ENCODE measurements around the gene PROX2. TPM values are rescaled to one million over a fixed set of nuclear protein-coding genes. Genes with fewer than 3 reads are reported as not detected.

Gene PROX2
- total and polyA plus RNA-seq, 12 donors: 0.08 TPM; not detected in 11

DNA sequence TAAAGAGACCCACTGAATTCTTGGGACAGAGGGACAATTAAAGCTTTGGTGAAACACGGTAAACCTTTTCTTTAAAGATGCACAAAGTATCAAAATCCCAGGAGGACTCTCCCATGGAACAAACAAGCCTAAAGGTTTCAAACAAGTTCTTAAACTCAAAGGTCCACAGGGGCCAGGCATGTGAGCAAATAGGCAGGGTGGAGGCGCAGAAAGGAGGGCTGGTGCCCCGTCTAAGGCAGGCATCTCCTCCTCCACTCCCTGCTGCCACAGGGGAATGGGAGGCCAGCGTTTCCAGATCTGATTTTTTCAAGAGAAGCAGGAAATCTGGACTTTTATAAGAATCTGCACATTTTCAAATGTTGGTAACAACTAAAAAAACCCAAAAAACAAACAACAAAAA lies 39.5 kb upstream of the PROX2 start:
- intact Hi-C loops (cut with DNase I): loop anchor here in 1 of 2 donors (10.0 kb wide), 1 partner anchor 169 kb away; no protein-coding TSS in a partner anchor
- H3K27me3 ChIP-seq: no peaks in the 10 kb centered on the region
- TF ChIP-seq POLR2A (IDR thresholded peaks at IDR 0.05): no peak
- TF ChIP-seq, protein P1, sequence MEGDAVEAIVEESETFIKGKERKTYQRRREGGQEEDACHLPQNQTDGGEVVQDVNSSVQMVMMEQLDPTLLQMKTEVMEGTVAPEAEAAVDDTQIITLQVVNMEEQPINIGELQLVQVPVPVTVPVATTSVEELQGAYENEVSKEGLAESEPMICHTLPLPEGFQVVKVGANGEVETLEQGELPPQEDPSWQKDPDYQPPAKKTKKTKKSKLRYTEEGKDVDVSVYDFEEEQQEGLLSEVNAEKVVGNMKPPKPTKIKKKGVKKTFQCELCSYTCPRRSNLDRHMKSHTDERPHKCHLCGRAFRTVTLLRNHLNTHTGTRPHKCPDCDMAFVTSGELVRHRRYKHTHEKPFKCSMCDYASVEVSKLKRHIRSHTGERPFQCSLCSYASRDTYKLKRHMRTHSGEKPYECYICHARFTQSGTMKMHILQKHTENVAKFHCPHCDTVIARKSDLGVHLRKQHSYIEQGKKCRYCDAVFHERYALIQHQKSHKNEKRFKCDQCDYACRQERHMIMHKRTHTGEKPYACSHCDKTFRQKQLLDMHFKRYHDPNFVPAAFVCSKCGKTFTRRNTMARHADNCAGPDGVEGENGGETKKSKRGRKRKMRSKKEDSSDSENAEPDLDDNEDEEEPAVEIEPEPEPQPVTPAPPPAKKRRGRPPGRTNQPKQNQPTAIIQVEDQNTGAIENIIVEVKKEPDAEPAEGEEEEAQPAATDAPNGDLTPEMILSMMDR (IDR thresholded peaks at IDR 0.05): no peak
- no peak for DNase-seq
- no peak overlapping the region for H3K4me3 ChIP-seq
- H3K36me3 ChIP-seq (replicated peaks in 1 of 2): no peaks in the 10 kb centered on the region
- no peaks in the 10 kb centered on the region for H3K9me3 ChIP-seq (replicated peaks in 1 of 3)
- 76 to 89% (median 80%) methylated on average over 4 of the region's 4 CpGs for WGBS, 4 donors
- no peak overlapping the region for H3K27ac ChIP-seq
- peaks cover 0 to 7% of the 10 kb centered on the region in 2 donors for H3K4me1 ChIP-seq (replicated peaks in 1 of 2)

- WGBS, 4 donors: 31 to 66% (median 47%) methylated on average over 2 to 6 of the region's 6 CpGs
- Histone ChIP-seq H3K4me1 (replicated peaks in 1 of 2) (peaks cover 0 to 7% of the 10 kb centered on the region in 2 donors), H3K27me3 (no peaks in the 10 kb centered on the region), H3K27ac (peak overlapping the region in 1 of 5 donors; percentile 49), H3K36me3 (replicated peaks in 1 of 2) (no peaks in the 10 kb centered on the region), H3K9me3 (replicated peaks in 1 of 3) (no peaks in the 10 kb centered on the region), H3K4me3 (no peak overlapping the region)
- DNase-seq: peak; percentile 64 to 87 (median 81)
- intact Hi-C loops (cut with DNase I): loop anchor here in 1 of 2 donors (10.0 kb wide), 1 partner anchor 171 kb away; no protein-coding TSS in a partner anchor
- TF ChIP-seq, protein P1 (IDR thresholded peaks at IDR 0.05): peak; percentile 53 to 80 (median 70)
- TF ChIP-seq POLR2A (IDR thresholded peaks at IDR 0.05): no peak
These were observed 38.1 kb upstream of the PROX2 start for GRCh38 chr14:74913986-74914573.

DNA sequence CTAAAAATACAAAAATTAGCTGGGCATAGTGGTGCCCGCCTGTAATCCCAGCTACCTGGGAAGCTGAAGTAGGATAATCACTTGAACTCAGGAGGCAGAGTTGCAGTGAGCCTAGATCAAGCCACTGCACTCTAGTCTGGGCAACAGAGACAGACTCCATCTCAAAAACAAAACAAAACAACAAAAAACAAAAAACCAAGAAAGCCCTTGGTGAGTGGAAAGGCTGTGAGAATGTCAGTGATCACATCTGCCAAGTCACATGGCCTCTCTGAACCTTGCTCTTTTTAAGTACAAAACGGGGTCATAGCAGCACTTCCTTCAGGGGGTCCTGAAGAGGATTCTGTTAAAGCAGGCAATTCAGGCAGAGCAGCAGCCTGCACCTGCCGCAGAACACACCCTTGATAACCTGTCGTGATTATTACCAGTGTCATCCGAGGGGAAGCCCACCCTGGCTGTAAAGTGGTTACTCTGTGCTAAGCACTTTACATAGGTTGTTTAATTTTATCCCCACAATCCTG lies 37.5 kb upstream of the PROX2 start:
- Histone ChIP-seq H3K4me3 (no peak overlapping the region), H3K27ac (no peak overlapping the region), H3K27me3 (no peaks in the 10 kb centered on the region), H3K36me3 (replicated peaks in 1 of 2) (no peaks in the 10 kb centered on the region), H3K4me1 (replicated peaks in 1 of 2) (peaks cover 0 to 7% of the 10 kb centered on the region in 2 donors), H3K9me3 (replicated peaks in 1 of 3) (no peaks in the 10 kb centered on the region)
- DNase-seq: no peak
- intact Hi-C loops (cut with DNase I): loop anchor here in 1 of 2 donors (10.0 kb wide), 1 partner anchor 171 kb away; no protein-coding TSS in a partner anchor
- TF ChIP-seq, protein P1 (IDR thresholded peaks at IDR 0.05): no peak
- TF ChIP-seq POLR2A (IDR thresholded peaks at IDR 0.05): no peak
- 63 to 72% (median 69%) methylated on average over 4 to 5 of the region's 5 CpGs for WGBS, 4 donors

DNA sequence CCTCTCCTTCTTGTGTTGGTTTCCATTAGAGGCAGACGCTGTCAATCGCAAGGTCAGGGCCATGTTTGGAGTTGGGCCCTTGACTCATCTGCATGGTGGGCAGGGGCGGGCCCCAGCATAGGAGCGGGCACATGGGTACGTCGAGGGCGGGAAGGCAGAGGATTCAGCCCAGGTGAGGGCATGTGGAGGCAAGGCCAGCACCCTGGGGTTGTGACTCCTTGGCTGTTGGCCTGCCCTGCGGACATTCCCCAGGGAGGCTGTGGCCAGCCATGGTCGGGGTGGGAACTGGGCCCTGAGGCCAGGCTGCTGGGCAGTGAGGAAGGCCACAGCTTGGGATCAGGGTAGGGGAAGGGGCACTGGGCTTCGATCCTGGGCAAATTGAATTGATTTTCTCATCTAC lies 36.9 kb upstream of the PROX2 start:
- no peaks in the 10 kb centered on the region for H3K27me3 ChIP-seq
- intact Hi-C loops (cut with DNase I): loop anchor here in 1 of 2 donors (10.0 kb wide), 1 partner anchor 172 kb away; no protein-coding TSS in a partner anchor
- TF ChIP-seq, protein P1 (IDR thresholded peaks at IDR 0.05): no peak
- DNase-seq: no peak
- no peaks in the 10 kb centered on the region for H3K9me3 ChIP-seq (replicated peaks in 1 of 3)
- H3K4me3 ChIP-seq: no peak overlapping the region
- no peak overlapping the region for H3K27ac ChIP-seq
- H3K36me3 ChIP-seq (replicated peaks in 1 of 2): no peaks in the 10 kb centered on the region
- H3K4me1 ChIP-seq (replicated peaks in 1 of 2): peaks cover 0 to 4% of the 10 kb centered on the region in 2 donors
- 88 to 95% (median 92%) methylated on average over 4 to 10 of the region's 10 CpGs for WGBS, 4 donors

Measured in adrenal gland (tissue), 12 donors.